HAP-1 (cell line): ENCODE results near the gene ABCC11.
"Not testable (repeated sequence)": the region's sequence is repeated elsewhere in the genome, so short reads cannot be mapped to it uniquely, and the experiment has no call there.

Experiments used
- DNase-seq, 2 experiments: peaks; one replicate each; pipeline ENCODE4 v3.0.0-alpha.2; 2016 to 2020; ENCODE audit warnings: low spot score in 2 of 2
- H3K27me3 ChIP-seq: fragments of 250-450 bp; sonication (Bioruptor Pico); 2 replicates; pipeline ENCODE4 v1.5.1; 2020; ENCODE audit warnings: low read depth, mild to moderate bottlenecking, moderate library complexity
- H3K36me3 ChIP-seq: fragments of 250-450 bp; sonication (Bioruptor Pico); replicated peaks from 2 replicates; pipeline ENCODE4 v1.5.1; 2020; ENCODE audit warnings: mild to moderate bottlenecking
- H3K4me1 ChIP-seq: fragments of 250-450 bp; sonication (Bioruptor Pico); 2 replicates; pipeline ENCODE4 v1.5.1; 2020; ENCODE audit warnings: mild to moderate bottlenecking
- H3K4me3 ChIP-seq: fragments of 250-450 bp; sonication (Bioruptor Pico); 2 replicates; pipeline ENCODE4 v1.5.1; 2020; ENCODE audit warnings: mild to moderate bottlenecking, moderate library complexity
- H3K9me3 ChIP-seq: fragments of 250-450 bp; sonication (Bioruptor Pico); 2 replicates; pipeline ENCODE4 v1.5.1; 2020; ENCODE audit warnings: mild to moderate bottlenecking, moderate library complexity
- in situ Hi-C: fragments of 300-500 bp; cut with MboI; formaldehyde crosslinking; loops from 3 replicates; pipeline ENCODE4 v1.14.3; 2020; ENCODE audit warnings: low sequenced_read_pairs, inconsistent platforms, mixed read lengths

The ABCC11 gene

DNA sequence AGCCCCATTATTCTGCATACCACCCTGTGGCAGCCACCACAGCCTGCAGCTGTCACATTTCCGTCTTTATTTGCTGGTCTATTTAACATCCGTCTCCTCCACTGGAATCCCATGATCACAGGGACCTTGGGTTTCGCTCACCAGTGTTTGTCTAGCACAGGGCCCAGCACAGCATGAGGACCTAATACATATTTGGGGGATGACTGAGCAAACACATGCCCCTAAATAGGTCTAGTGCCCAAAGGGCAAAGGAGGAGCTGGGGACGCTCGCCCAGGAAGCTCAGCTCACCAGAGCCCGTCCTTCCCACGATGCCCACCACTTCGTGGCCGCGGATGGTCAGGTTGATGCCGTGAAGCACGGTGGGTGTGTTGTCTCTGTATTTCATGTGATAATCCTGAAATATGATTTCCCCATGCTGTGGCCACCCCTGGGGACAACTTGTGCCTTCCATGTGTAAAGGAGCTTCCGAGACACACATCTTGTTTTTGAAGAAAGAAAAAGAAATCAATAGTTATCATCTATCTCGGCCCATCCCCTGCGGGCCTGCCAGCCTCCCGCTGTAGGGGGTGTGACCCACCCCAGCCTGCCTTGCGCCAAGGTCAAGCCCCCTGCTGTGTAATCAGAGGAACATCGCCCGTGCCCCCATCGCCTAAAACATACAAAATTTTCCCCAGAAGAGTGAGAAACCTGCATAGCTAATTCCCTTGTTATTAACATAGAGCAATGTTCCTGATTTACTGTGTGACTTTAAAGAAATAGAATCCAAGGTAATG lies 70.5 kb downstream of the ABCC11 start:
- Histone ChIP-seq H3K27me3 (no peaks in the 10 kb centered on the region), H3K4me1 (no peaks in the 10 kb centered on the region), H3K4me3 (no peak overlapping the region), H3K36me3 (no peaks in the 10 kb centered on the region), H3K9me3 (no peaks in the 10 kb centered on the region)
- no peak for DNase-seq
- in situ Hi-C loops: no loop called here

DNA sequence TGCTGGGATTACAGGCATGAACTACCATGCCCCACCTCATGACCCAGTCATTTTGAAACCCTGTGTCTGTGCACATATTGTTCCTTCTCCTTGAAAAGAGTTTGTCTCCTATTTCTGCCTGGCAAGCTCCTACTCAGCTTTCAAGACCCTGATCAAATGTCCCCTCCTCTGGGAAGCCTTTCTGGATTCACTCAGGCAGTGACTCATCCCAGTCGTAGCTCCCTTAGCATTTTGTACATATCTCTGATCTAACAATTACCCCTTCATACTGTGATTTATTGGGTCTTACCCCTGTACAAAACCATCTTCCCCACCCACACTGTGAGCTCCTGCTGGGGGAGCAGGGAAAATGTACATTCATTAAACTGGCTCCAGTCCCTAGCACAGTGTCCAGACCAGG lies 73.5 kb downstream of the ABCC11 start:
- H3K4me3 ChIP-seq: no peak overlapping the region

DNA sequence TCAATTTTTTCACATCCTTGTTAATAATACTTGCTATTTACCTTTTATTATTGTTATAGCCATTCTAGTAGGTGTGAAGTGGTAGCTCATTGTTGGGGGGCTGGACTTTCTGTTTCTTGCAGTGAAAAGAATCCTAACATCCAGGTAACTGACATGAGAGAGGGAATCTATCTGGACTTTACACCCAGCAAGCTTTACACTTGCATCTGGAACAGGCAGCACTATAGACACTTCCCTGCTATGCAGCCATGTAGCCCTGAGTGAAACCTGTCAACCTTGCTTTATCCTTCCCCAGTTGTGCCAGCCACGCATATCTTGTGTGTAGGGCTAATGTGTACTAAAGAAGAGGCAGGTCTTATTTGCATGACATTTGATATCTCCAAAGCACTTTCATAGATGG lies 74.7 kb downstream of the ABCC11 start:
- no peaks in the 10 kb centered on the region for H3K36me3 ChIP-seq
- in situ Hi-C loops: no loop called here
- no peaks in the 10 kb centered on the region for H3K4me1 ChIP-seq
- H3K9me3 ChIP-seq: no peaks in the 10 kb centered on the region
- no peaks in the 10 kb centered on the region for H3K27me3 ChIP-seq
- no peak overlapping the region for H3K4me3 ChIP-seq
- DNase-seq: no peak

More for the DNA sequence above, 73.5 kb downstream of the ABCC11 start:
- Histone ChIP-seq H3K4me1 (no peaks in the 10 kb centered on the region), H3K9me3 (no peaks in the 10 kb centered on the region), H3K27me3 (no peaks in the 10 kb centered on the region), H3K36me3 (no peaks in the 10 kb centered on the region)
- DNase-seq: no peak
- in situ Hi-C loops: no loop called here

DNA sequence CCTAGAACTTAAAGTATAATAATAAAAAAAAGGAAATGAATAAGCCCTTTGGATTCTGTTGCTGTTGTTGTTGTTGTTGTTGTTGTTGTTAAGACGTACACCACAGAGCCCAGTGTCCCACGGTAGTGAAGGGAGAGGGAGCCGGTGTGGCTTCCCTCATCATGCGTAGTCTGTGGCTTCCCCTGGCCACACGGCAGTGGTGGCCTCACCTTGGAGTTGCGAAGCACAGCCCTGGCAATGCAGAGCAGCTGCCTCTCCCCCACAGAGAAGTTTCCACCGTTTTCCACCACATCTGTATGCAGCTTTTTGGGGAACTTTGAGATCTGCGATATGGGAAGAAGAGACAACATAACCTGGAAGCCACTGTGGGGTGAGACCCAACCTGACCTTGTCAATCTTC lies 77.4 kb downstream of the ABCC11 start:
- in situ Hi-C loops: loop anchor here (10.0 kb wide), 2 partner anchors 1025 to 1135 kb away; partner anchors contain the start of gene NETO2
- Histone ChIP-seq H3K4me3 (no peak overlapping the region), H3K9me3 (no peaks in the 10 kb centered on the region), H3K36me3 (no peaks in the 10 kb centered on the region), H3K27me3 (no peaks in the 10 kb centered on the region), H3K4me1 (no peaks in the 10 kb centered on the region)
- DNase-seq: no peak

DNA sequence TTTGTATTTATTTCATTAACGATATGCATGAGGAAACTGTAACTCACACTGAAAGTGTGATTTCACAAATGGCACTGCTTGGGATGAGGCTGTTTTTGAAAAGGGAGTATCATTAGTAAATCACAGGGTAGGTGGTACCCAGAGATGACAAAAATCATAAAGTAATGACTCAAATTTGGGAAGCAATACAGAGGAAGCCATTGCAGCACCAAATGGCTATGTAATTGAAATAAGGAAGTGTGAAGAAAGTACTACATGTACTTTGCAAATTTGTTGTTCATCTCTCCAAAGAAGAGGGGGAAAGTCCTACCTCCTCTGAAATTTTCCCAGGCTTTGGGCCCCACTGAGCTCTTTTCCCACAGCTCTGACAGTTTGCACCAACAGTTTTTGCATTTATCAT lies 79.3 kb downstream of the ABCC11 start:
- H3K36me3 ChIP-seq: no peaks in the 10 kb centered on the region
- in situ Hi-C loops: loop anchor here (10.0 kb wide), 2 partner anchors 1023 to 1133 kb away; partner anchors contain the start of gene NETO2
- H3K4me3 ChIP-seq: no peak overlapping the region
- H3K4me1 ChIP-seq: no peaks in the 10 kb centered on the region
- H3K9me3 ChIP-seq: no peaks in the 10 kb centered on the region
- DNase-seq: no peak
- H3K27me3 ChIP-seq: no peaks in the 10 kb centered on the region

DNA sequence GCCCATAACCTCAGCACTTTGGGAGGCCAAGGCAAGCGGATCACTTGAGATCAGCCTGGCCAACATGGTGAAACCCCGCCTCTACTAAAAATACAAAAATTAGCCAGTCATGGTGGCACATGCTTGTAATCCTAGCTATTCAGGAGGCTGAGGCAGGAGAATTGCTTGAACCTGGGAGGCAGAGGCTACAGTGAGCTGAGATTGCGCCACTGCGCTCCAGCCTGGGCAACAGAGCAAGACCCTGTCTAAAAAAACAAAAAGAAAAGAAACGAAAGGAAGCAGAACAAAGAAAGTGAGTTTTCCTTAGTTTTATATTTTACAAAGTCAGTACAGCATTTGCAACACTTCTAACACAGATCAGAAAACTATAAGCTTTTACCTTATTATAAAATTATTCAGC lies 80.7 kb downstream of the ABCC11 start:
- in situ Hi-C loops: loop anchor here (10.0 kb wide), 2 partner anchors 1022 to 1132 kb away; partner anchors contain the start of gene NETO2
- not testable (repeated sequence) for H3K4me3 ChIP-seq, H3K27me3 ChIP-seq, H3K36me3 ChIP-seq, DNase-seq, H3K9me3 ChIP-seq, H3K4me1 ChIP-seq

DNA sequence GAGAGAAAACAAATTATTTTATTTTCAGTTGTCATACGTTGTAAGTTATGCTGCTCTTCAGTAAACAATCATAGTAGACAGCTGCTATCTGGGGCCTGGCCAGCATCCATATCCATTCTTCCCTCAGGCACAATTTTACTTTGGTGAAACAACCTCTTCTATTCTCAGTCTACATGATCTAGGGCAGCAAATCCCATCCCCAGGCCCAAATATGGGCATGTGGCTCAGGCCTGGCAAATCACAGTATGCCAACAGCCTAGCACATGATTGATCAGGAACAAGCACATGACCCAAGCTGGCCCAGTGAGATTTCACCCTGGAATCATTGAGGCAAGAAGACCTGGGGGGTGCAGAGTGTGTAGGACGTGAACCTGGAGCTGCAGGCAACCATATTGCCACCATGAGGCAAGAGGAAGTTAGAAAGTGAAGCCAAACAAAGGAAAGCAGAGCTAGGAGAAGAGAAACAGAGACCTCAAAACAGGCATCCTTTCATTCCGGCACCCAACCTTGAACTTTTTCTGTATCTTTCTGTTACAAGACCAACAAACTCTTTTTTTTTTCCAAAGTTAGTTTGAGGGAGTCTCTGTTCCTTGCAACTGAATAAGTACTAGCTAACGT lies 81.3 kb downstream of the ABCC11 start:
- in situ Hi-C loops: loop anchor here (10.0 kb wide), 2 partner anchors 1021 to 1131 kb away; partner anchors contain the start of gene NETO2
- H3K4me3 ChIP-seq: no peak overlapping the region
- DNase-seq: no peak
- no peaks in the 10 kb centered on the region for H3K9me3 ChIP-seq
- no peaks in the 10 kb centered on the region for H3K36me3 ChIP-seq
- no peaks in the 10 kb centered on the region for H3K4me1 ChIP-seq
- no peaks in the 10 kb centered on the region for H3K27me3 ChIP-seq

DNA sequence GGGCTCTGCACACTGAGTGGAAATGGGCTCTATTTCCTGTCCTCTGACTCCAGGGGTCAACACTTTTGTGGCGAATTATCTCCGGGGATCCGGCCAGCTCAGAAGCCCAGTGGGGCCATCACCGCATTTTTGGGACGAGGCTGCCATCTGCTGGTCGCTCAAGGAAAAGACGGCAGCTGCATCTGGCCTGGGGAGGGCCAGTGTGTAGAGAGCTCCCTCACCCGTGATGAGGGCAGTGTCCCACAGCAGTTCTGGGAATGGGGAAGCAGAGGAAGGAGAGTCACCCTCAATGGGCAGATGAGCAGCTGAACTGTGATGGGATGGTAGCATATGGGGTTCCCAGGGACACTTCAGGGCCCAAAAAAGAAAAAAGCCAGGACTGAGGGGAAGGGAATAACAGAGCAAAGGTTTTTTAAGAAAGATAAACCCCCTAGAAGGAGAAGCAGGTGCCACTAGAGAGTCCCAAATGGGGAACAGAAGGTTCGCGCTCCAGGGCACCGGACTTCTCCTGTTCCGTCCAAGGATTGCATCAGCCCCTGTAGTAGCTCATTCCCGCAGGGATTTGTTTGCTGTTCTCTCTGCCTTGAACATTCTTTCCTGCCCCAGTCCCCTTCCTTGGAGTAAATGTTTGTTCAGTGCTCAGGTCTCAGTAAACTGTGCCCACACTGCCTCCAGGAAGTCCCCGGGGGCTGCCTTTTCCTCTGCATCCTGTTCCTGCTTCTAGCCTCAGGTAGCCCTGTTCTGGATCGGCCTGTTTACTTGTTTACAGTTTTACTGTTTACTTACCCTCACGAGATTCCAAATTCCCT lies 82.2 kb downstream of the ABCC11 start:
- Histone ChIP-seq H3K36me3 (no peaks in the 10 kb centered on the region), H3K4me3 (no peak overlapping the region), H3K4me1 (no peaks in the 10 kb centered on the region), H3K9me3 (no peaks in the 10 kb centered on the region), H3K27me3 (no peaks in the 10 kb centered on the region)
- in situ Hi-C loops: loop anchor here (5.0 to 10.0 kb wide), 3 partner anchors 1020 to 1218 kb away; partner anchors contain the start of gene NETO2
- peak; percentile 36 to 85 for DNase-seq

DNA sequence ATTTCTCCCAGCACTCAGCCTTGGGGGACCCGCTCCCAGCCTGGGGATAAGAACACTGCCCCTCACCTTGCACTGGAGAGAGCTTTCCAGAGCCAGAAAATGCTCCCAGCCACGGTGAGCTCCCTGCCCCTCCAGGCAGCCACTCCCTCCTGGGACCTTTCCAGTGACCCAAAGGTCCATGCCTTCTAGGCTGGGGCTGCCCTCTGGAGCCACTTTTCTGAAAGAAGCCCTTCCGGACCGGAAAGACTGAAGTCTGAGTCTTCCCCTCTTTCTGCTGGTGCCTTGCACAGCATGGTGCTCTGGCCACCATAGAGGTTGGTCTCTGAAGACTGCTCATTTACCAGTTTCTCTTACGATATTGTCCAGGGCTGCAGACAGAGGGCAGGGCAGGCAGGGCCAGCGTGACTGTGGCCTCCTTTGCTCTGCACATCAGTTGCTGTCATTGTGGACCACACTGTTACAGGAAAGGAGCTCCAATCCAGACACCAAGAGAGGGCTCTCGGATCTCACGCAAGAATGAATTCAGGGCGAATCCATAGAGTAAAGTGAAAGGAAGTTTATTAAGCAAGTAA lies 84.4 kb downstream of the ABCC11 start:
- DNase-seq: no peak
- Histone ChIP-seq H3K4me1 (no peaks in the 10 kb centered on the region), H3K9me3 (no peaks in the 10 kb centered on the region), H3K36me3 (no peaks in the 10 kb centered on the region), H3K27me3 (no peaks in the 10 kb centered on the region), H3K4me3 (no peak overlapping the region)
- in situ Hi-C loops: loop anchor here (5.0 to 10.0 kb wide), 3 partner anchors 1018 to 1216 kb away; partner anchors contain the start of gene NETO2

DNA sequence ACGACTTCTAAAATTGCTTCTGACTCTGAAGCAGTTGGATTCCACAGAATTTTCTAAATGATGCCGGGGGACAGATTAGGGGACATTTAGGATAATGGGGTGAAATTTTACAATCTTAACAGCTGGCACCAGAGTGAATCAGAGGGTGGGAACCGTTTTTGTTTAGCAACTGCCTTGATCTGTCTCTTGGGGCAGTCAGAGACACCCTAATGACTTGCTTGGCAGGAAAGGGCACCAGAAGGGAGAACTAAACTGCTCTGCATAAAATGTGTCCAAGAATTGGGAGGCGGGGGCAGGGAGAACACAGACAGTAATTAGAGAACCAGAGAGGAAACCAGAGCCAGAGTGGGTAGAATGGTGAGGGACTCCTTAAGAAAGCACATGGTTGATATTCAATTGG lies 85.4 kb downstream of the ABCC11 start:
- no peak for DNase-seq
- Histone ChIP-seq H3K27me3 (no peaks in the 10 kb centered on the region), H3K4me1 (no peaks in the 10 kb centered on the region), H3K9me3 (no peaks in the 10 kb centered on the region), H3K36me3 (no peaks in the 10 kb centered on the region), H3K4me3 (no peak overlapping the region)
- in situ Hi-C loops: loop anchor here (5.0 to 10.0 kb wide), 3 partner anchors 1017 to 1215 kb away; partner anchors contain the start of gene NETO2

DNA sequence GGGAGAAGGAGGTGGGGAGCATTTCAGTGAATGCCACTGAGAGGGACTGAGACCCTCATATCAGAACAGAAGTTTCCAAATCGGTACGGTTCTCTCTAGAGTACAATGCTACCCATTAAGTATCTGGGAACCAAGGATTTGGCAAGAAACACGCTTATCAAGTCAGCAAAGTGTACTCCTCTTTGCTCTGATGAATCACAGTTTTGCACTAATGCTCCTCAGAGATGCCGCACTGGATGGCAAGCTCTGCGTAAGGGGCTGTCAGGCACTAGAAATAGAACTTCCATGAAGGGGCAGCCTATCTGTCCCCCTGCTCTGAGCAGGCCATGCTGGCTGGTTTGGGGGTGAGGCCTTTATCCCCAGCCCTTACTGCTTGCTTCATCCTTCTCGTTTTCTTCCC lies 86.8 kb downstream of the ABCC11 start:
- Histone ChIP-seq H3K36me3 (no peaks in the 10 kb centered on the region), H3K27me3 (no peaks in the 10 kb centered on the region), H3K9me3 (no peaks in the 10 kb centered on the region), H3K4me1 (peaks cover 2% of the 10 kb centered on the region; the same call in 1 of the 2 replicates), H3K4me3 (no peak overlapping the region)
- no peak for DNase-seq
- in situ Hi-C loops: loop anchor here (5.0 to 10.0 kb wide), 3 partner anchors 1016 to 1213 kb away; partner anchors contain the start of gene NETO2

DNA sequence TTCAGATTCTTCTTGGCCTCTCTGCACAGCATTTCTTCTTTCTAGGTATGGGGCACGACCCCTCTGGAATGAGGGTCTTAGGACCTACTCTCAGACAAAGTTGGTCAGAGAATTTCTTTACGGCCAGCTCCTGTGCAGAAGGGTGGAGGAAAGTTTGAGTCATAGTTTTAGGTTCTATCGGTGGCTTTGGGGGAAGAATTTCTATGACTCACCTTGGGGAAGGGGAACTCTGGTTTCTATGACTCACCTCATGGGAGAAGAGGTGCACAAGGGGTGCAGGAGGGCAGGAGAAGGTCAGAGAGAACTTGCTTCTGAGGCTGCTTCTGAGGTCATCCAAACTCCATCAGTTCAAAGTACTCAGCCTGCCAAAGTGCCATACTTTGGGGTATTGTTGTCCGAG lies 89.0 kb downstream of the ABCC11 start:
- H3K4me3 ChIP-seq: no peak overlapping the region
- no peaks in the 10 kb centered on the region for H3K27me3 ChIP-seq
- no peaks in the 10 kb centered on the region for H3K36me3 ChIP-seq
- in situ Hi-C loops: no loop called here
- DNase-seq: no peak
- H3K4me1 ChIP-seq: peaks cover 2% of the 10 kb centered on the region; the same call in 1 of the 2 replicates
- no peaks in the 10 kb centered on the region for H3K9me3 ChIP-seq

DNA sequence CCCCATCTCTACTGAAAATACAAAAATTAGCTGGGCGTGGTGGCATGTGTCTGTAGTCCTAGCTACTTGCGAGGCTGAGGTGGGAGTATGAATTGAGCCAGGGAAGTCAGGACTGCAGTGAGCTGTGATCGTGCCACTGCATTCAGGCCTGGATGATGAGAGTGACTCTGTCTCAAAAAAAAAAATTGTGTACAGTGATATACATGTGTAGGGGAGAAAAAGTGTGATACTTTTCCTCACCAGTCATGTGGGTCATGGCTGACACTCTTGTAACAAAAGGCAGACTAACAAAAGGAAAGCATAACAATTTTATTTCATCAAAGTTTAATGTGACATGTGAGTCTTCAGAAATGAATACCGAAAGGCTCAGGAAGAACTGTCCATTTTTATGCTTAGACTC lies 89.5 kb downstream of the ABCC11 start:
- Histone ChIP-seq H3K9me3 (no peaks in the 10 kb centered on the region), H3K4me3 (no peak overlapping the region), H3K36me3 (no peaks in the 10 kb centered on the region), H3K27me3 (no peaks in the 10 kb centered on the region), H3K4me1 (peaks cover 2% of the 10 kb centered on the region; the same call in 1 of the 2 replicates)
- in situ Hi-C loops: no loop called here
- no peak for DNase-seq
